GM18951 (cell line): ENCODE data around the gene IRS1.

Experiments
- POLR2A ChIP-seq: IDR thresholded peaks from 4 replicates; pipeline ENCODE4 v1.6.1; 2011; ENCODE audit warnings: mild to moderate bottlenecking; ENCODE audit not compliant: insufficient read length, insufficient read depth; ENCODE audit errors: extremely low read depth
- in situ Hi-C: fragments of 300-500 bp; cut with MboI; formaldehyde crosslinking; loops from one replicate; pipeline ENCODE4 v1.12.0; 2022; ENCODE audit warnings: low sequenced_read_pairs, mixed read lengths, inconsistent platforms; ENCODE audit not compliant: unreplicated experiment

Gene IRS1

GRCh38 chr2:226747288-226747687, 52.3 kb downstream of the IRS1 start:
- in situ Hi-C loops: no loop called here
- TF ChIP-seq POLR2A: no peak

- in situ Hi-C loops: no loop called here
- TF ChIP-seq POLR2A: no peak
Observed at GRCh38 chr2:226746196-226746800, 53.3 kb downstream of the IRS1 start.

- TF ChIP-seq POLR2A: no peak
- in situ Hi-C loops: no loop called here
Observed at GRCh38 chr2:226743915-226744314, 55.7 kb downstream of the IRS1 start.

- no peak for TF ChIP-seq POLR2A
- in situ Hi-C loops: no loop called here
Observed at GRCh38 chr2:226742347-226742746, 57.3 kb downstream of the IRS1 start.

- no peak for TF ChIP-seq POLR2A
- in situ Hi-C loops: no loop called here
Observed at GRCh38 chr2:226740039-226740648, 59.5 kb downstream of the IRS1 start.

GRCh38 chr2:226739545-226740030, 60.0 kb downstream of the IRS1 start:
- no peak for TF ChIP-seq POLR2A

GRCh38 chr2:226738821-226739544, 60.6 kb downstream of the IRS1 start:
- no peak for TF ChIP-seq POLR2A
- in situ Hi-C loops: no loop called here

More at GRCh38 chr2:226739545-226740030, 60.0 kb downstream of the IRS1 start:
- in situ Hi-C loops: no loop called here

GRCh38 chr2:226738191-226738820, 61.3 kb downstream of the IRS1 start:
- in situ Hi-C loops: no loop called here
- TF ChIP-seq POLR2A: no peak

GRCh38 chr2:226736382-226736781, 63.2 kb downstream of the IRS1 start:
- TF ChIP-seq POLR2A: no peak
- in situ Hi-C loops: no loop called here

GRCh38 chr2:226733927-226734564, 65.6 kb downstream of the IRS1 start:
- in situ Hi-C loops: no loop called here
- no peak for TF ChIP-seq POLR2A

- no peak for TF ChIP-seq POLR2A
- in situ Hi-C loops: no loop called here
Observed at GRCh38 chr2:226733189-226733858, 66.3 kb downstream of the IRS1 start.

GRCh38 chr2:226732478-226733188, 67.0 kb downstream of the IRS1 start:
- in situ Hi-C loops: no loop called here
- TF ChIP-seq POLR2A: no peak
